Measurements from ENCODE around the gene INO80E.

INO80E gene

DNA sequence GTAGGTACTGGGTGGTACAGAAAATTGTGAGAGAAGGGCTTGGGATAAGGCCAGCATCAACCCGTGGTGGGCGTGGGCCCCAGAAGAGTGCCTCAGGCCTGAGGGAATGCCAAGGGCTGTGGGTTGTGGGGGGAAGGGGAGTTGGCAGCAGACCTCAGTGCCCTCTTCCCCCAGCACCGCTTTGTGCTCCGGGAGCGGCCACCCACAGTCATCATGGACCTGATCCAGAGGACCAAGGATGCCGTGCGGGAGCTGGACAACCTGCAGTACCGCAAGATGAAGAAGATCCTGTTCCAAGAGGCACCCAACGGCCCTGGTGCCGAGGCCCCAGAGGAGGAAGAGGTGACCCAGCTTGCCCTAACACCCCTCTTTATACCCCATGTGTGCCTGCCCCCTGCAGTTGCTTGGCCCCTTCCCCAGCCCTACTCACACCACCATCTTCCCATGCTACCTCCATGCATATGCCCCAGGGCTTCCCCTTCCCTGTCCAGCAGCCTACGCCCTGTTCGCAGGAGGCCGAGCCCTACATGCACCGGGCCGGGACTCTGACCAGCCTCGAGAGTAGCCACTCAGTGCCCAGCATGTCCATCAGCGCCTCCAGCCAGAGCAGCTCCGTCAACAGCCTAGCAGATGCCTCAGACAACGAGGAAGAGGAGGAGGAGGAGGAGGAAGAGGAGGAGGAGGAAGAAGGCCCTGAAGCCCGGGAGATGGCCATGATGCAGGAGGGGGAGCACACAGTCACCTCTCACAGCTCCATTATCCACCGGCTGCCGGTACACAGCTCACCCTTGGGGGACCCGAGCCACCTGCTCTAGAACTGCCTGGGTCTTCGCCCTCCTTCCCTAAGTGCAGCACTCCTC is 13.3 kb upstream of the INO80E start:
- Histone ChIP-seq H4K20me1 (ENCODE audit: insufficient read depth, low read length, poor library complexity, severe bottlenecking) (peaks cover 11% of the 10 kb centered on the region), H3K4me2 (ENCODE audit: low read depth, low read length, poor library complexity, severe bottlenecking) (no peak overlapping the region), H3K27me3 (ENCODE audit: insufficient read depth, low read length, poor library complexity, severe bottlenecking) (no peaks in the 10 kb centered on the region), H3K36me3 (ENCODE audit: insufficient read depth, low read length) (peaks cover 93% of the 10 kb centered on the region), H3F3A (ENCODE audit: low read depth) (no peaks in the 10 kb centered on the region), H3K4me3 (ENCODE audit: low read length, poor library complexity, severe bottlenecking) (no peak overlapping the region), H3K9me2 (replicated peaks; ENCODE audit: low read depth, low read length) (no peaks in the 10 kb centered on the region), H2AFZ (ENCODE audit: low read length) (no peak overlapping the region), H3K9me3 (ENCODE audit: insufficient read depth, low read depth, low read length) (no peaks in the 10 kb centered on the region), H3K79me2 (ENCODE audit: insufficient read depth, low read length) (peaks cover 12% of the 10 kb centered on the region; the same call in 1 of the 2 replicates), H3K4me1 (ENCODE audit: insufficient read depth, low read length, poor library complexity, severe bottlenecking) (peaks cover 4% of the 10 kb centered on the region), H3K9ac (ENCODE audit: low read depth, low read length, poor library complexity, severe bottlenecking) (no peak overlapping the region)
- TF ChIP-seq, protein P1, sequence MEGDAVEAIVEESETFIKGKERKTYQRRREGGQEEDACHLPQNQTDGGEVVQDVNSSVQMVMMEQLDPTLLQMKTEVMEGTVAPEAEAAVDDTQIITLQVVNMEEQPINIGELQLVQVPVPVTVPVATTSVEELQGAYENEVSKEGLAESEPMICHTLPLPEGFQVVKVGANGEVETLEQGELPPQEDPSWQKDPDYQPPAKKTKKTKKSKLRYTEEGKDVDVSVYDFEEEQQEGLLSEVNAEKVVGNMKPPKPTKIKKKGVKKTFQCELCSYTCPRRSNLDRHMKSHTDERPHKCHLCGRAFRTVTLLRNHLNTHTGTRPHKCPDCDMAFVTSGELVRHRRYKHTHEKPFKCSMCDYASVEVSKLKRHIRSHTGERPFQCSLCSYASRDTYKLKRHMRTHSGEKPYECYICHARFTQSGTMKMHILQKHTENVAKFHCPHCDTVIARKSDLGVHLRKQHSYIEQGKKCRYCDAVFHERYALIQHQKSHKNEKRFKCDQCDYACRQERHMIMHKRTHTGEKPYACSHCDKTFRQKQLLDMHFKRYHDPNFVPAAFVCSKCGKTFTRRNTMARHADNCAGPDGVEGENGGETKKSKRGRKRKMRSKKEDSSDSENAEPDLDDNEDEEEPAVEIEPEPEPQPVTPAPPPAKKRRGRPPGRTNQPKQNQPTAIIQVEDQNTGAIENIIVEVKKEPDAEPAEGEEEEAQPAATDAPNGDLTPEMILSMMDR (conservative IDR thresholded peaks at IDR 0.05; ENCODE audit: low read length), result no peak
- no peak for TF ChIP-seq EZH2phosphoT487 (IDR thresholded peaks at IDR 0.05; ENCODE audit: borderline replicate concordance)

DNA sequence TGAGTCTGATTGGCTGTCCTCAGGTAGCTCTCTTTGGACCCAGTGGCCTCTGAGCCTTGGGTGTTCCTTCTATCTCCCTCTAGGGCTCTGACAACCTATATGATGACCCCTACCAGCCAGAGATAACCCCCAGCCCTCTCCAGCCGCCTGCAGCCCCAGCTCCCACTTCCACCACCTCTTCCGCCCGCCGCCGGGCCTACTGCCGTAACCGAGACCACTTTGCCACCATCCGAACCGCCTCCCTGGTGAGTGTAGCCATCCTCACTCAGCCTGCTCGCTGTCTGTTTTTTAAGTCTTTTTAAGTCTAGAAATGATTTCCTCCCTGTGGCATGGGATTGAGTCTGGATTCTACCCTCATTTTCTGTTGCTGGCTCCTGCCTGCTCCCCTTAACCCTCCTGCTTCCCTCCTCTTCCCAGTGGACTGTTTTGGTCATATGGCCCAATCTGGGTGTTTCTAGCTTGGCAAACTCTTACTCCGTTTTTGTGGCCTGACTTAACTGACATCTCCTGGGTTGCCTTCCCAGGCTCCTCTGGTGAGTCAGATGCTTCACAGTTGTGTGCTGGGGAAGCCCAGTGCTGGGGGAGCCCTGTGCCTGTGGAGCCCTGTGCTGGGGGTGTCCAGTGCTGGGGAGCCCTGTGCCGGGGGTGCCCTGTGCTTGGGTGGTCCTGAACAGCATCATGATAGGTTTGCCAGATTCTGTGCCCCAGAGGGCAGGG is 12.5 kb upstream of the INO80E start:
- peaks cover 9% of the 10 kb centered on the region for H4K20me1 ChIP-seq (ENCODE audit: insufficient read depth, low read length, poor library complexity, severe bottlenecking)
- H3K36me3 ChIP-seq (ENCODE audit: insufficient read depth, low read length), result peaks cover 94% of the 10 kb centered on the region

DNA sequence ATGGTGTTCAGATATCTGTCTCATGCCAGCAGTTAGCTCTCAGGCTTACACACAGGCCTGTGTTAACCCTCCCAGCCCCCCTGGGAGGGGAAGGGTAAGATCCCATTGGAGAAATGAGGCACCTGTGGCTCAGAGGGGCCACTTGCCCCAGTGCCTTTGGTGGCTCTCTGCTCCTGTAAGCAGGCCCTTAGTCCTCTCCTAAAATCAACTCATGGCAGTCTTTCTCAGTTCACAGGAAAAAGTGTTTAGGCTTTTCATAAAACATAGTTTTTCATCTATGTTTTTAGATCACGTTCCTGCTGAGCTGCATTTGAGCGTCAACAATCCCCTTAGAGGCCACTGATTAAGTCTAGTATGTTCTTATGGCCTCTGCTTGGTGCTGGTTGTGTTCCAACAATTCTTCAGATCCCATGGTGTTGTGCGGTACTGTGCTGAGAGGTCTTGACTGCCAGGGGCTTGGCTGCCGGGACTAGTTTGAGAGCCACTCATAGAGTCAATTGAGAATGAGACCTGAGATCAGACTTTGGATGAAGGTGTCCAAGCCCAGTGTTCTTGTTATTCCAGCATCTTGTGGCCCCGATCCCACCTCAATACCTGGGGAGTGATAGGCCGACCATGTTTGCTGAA is 11.8 kb upstream of the INO80E start:
- no peaks in the 10 kb centered on the region for H3K4me1 ChIP-seq (ENCODE audit: insufficient read depth, low read length, poor library complexity, severe bottlenecking)
- H3K27me3 ChIP-seq (ENCODE audit: insufficient read depth, low read length, poor library complexity, severe bottlenecking), result no peaks in the 10 kb centered on the region
- no peaks in the 10 kb centered on the region for H3K9me2 ChIP-seq (replicated peaks; ENCODE audit: low read depth, low read length)
- H3K9me3 ChIP-seq (ENCODE audit: insufficient read depth, low read depth, low read length), result no peaks in the 10 kb centered on the region
- H4K20me1 ChIP-seq (ENCODE audit: insufficient read depth, low read length, poor library complexity, severe bottlenecking), result peaks cover 2% of the 10 kb centered on the region
- H2AFZ ChIP-seq (ENCODE audit: low read length), result no peak overlapping the region
- no peak overlapping the region for H3K4me2 ChIP-seq (ENCODE audit: low read depth, low read length, poor library complexity, severe bottlenecking)
- H3K79me2 ChIP-seq (ENCODE audit: insufficient read depth, low read length), result no peaks in the 10 kb centered on the region
- H3K9ac ChIP-seq (ENCODE audit: low read depth, low read length, poor library complexity, severe bottlenecking), result no peak overlapping the region
- H3K36me3 ChIP-seq (ENCODE audit: insufficient read depth, low read length), result peaks cover 92% of the 10 kb centered on the region
- TF ChIP-seq EZH2phosphoT487 (IDR thresholded peaks at IDR 0.05; ENCODE audit: borderline replicate concordance), result no peak
- TF ChIP-seq, protein P1 (conservative IDR thresholded peaks at IDR 0.05; ENCODE audit: low read length), result no peak
- no peaks in the 10 kb centered on the region for H3F3A ChIP-seq (ENCODE audit: low read depth)
- no peak overlapping the region for H3K4me3 ChIP-seq (ENCODE audit: low read length, poor library complexity, severe bottlenecking)

More for the DNA sequence above, 12.5 kb upstream of the INO80E start:
- TF ChIP-seq, protein P1 (conservative IDR thresholded peaks at IDR 0.05; ENCODE audit: low read length), result no peak
- TF ChIP-seq EZH2phosphoT487 (IDR thresholded peaks at IDR 0.05; ENCODE audit: borderline replicate concordance), result no peak
- no peak overlapping the region for H3K4me3 ChIP-seq (ENCODE audit: low read length, poor library complexity, severe bottlenecking)
- peaks cover 6% of the 10 kb centered on the region; the same call in 1 of the 2 replicates for H3K79me2 ChIP-seq (ENCODE audit: insufficient read depth, low read length)
- H3F3A ChIP-seq (ENCODE audit: low read depth), result no peaks in the 10 kb centered on the region
- H3K4me1 ChIP-seq (ENCODE audit: insufficient read depth, low read length, poor library complexity, severe bottlenecking), result no peaks in the 10 kb centered on the region
- H3K4me2 ChIP-seq (ENCODE audit: low read depth, low read length, poor library complexity, severe bottlenecking), result no peak overlapping the region
- H3K9ac ChIP-seq (ENCODE audit: low read depth, low read length, poor library complexity, severe bottlenecking), result no peak overlapping the region
- no peaks in the 10 kb centered on the region for H3K9me2 ChIP-seq (replicated peaks; ENCODE audit: low read depth, low read length)
- H2AFZ ChIP-seq (ENCODE audit: low read length), result no peak overlapping the region
- no peaks in the 10 kb centered on the region for H3K27me3 ChIP-seq (ENCODE audit: insufficient read depth, low read length, poor library complexity, severe bottlenecking)
- no peaks in the 10 kb centered on the region for H3K9me3 ChIP-seq (ENCODE audit: insufficient read depth, low read depth, low read length)

Measured in Loucy (cell line).